ENCODE results near the gene CYLD. TPM values are rescaled to one million over a fixed set of nuclear protein-coding genes. Genes with fewer than 3 reads are reported as not detected.

CYLD gene
- total RNA-seq: 10 to 100 TPM; 33.4 to 90.5 TPM
- 10 to 100 TPM; 15.3 to 18.6 TPM for polyA plus RNA-seq
- long read RNA-seq, donor 1, partial matches to known transcripts: 0 of 1 reads
- long read RNA-seq, donor 1, other reads (novel, unspliced or antisense): 0 of 1 reads
- long read RNA-seq, donor 2: 0 reads
- long read RNA-seq, donor 3, partial matches to known transcripts: 0 of 2 reads
- long read RNA-seq, donor 3, other reads (novel, unspliced or antisense): 0 of 2 reads
- long read RNA-seq, donor 4: 0 reads
- long read RNA-seq, donor 5, partial matches to known transcripts: 8 of 9 reads
- long read RNA-seq, donor 5, other reads (novel, unspliced or antisense): 0 of 9 reads

DNA sequence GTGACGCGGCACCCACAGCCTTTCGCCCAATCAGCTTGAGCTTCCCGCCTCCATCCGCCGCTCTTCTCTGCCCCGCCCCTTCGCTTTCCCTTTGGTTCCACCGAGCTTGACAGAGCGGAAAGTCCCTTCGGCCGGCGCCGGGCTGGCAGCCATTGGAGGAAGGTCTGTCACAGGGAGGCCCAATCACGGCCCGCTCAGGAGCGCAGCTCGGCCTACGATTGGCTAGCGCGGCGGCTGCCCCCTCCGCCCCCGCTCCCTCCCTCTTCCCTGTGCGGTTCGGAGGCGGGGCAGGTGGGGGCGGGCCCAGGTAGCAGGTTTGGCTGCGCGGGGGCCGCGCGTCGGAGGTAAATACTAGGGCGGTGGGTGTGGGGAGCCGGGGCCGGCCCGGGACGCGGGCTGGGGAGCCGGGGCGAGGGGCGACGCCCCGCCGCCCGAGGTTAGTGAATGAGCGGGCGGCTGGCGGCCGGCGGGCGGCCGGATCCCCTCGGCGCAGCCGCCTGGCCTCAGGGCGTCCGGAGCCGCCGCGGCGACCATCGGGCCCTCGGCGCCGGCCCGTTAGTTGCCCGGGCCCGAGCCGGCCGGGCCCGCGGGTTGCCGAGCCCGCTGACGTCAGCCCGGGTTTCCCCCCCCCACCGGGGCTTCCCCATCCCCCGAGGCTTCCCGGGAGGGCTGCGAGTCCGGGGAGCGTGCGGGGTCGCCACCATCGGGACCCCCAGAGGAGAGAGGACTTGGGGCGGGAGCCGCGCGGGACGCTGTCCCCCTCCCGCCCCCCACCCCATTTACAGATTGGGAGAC is at the start of gene CYLD:
CYLD (plus strand) TSS at position 306 of the 795 bp plus-strand sequence. CDS start 7,613 bp downstream, outside the sequence.
- H3K4me1 ChIP-seq (ENCODE audit: control insufficient read depth in 5 of 5, insufficient read depth in 5 of 5, low read length in 5 of 5): peaks cover 3 to 14% (median 6%) of the 10 kb centered on the region in 5 donors
- DNase-seq: peak; percentile 100
- H3K36me3 ChIP-seq (ENCODE audit: control insufficient read depth in 4 of 4, insufficient read depth in 4 of 4, low read length in 4 of 4): no peaks in the 10 kb centered on the region

DNA sequence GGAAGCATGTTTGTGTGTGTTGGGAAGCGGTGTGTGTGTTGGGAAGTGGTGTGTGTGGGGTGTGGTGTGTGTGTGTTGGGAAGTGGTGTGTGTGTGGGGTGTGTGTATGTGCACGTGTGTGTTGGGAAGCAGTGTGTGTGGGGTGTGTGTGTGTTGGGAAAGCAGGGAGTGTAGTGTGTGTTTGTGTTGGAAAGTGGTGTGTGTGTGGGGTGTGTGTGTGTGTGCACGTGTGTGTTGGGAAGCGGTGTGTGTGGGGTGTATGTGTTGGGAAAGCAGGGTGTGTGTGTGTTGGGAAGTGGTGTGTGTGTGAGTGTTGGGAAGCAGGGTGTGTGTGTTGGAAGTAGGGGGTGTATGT is 49.3 kb upstream of the CYLD start:
- Histone ChIP-seq H3K4me1 (ENCODE audit: control insufficient read depth in 5 of 5, insufficient read depth in 5 of 5, low read length in 5 of 5) (peaks cover 0 to 26% (median 4%) of the 10 kb centered on the region in 5 donors), H3K4me3 (no peak overlapping the region), H3K27ac (ENCODE audit: low read depth in 1 of 2, low read length in 1 of 2) (no peak overlapping the region), H3K9ac (ENCODE audit: insufficient read depth in 1 of 2, low read length in 2 of 2) (no peak overlapping the region), H3K36me3 (ENCODE audit: control insufficient read depth in 4 of 4, insufficient read depth in 4 of 4, low read length in 4 of 4) (no peaks in the 10 kb centered on the region), H3K27me3 (ENCODE audit: control insufficient read depth in 3 of 3, insufficient read depth in 3 of 3, low read length in 2 of 3) (no peaks in the 10 kb centered on the region), H3K9me3 (ENCODE audit: control insufficient read depth in 4 of 4, insufficient read depth in 3 of 4, low read length in 3 of 4) (no peaks in the 10 kb centered on the region)
- ATAC-seq (ENCODE audit: insufficient read depth, low FRiP score) (no peak), DNase-seq (no peak)
- WGBS, 2 donors: 89 to 91% methylated on average over 4 of the region's 4 CpGs
- TF ChIP-seq, protein P1, sequence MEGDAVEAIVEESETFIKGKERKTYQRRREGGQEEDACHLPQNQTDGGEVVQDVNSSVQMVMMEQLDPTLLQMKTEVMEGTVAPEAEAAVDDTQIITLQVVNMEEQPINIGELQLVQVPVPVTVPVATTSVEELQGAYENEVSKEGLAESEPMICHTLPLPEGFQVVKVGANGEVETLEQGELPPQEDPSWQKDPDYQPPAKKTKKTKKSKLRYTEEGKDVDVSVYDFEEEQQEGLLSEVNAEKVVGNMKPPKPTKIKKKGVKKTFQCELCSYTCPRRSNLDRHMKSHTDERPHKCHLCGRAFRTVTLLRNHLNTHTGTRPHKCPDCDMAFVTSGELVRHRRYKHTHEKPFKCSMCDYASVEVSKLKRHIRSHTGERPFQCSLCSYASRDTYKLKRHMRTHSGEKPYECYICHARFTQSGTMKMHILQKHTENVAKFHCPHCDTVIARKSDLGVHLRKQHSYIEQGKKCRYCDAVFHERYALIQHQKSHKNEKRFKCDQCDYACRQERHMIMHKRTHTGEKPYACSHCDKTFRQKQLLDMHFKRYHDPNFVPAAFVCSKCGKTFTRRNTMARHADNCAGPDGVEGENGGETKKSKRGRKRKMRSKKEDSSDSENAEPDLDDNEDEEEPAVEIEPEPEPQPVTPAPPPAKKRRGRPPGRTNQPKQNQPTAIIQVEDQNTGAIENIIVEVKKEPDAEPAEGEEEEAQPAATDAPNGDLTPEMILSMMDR (IDR thresholded peaks at IDR 0.05; ENCODE audit: control extremely low read depth, extremely low read depth): no peak

More for the DNA sequence above, at the start of gene CYLD:
- no peaks in the 10 kb centered on the region for H3K27me3 ChIP-seq (ENCODE audit: control insufficient read depth in 3 of 3, insufficient read depth in 3 of 3, low read length in 2 of 3)
- 1% methylated on average over 65 to 93 of the region's 93 CpGs for WGBS, 2 donors
- H3K27ac ChIP-seq (ENCODE audit: low read depth in 1 of 2, low read length in 1 of 2): peak within 1 kb of the TSS; percentile 87 to 95
- peak within 1 kb of the TSS; percentile 84 for H3K4me3 ChIP-seq
- TF ChIP-seq, protein P1 (IDR thresholded peaks at IDR 0.05; ENCODE audit: control extremely low read depth, extremely low read depth): no peak
- peak within 1 kb of the TSS; percentile 18 to 87 for H3K9ac ChIP-seq (ENCODE audit: insufficient read depth in 1 of 2, low read length in 2 of 2)
- ATAC-seq (ENCODE audit: insufficient read depth, low FRiP score): peak; percentile 97
- no peaks in the 10 kb centered on the region for H3K9me3 ChIP-seq (ENCODE audit: control insufficient read depth in 4 of 4, insufficient read depth in 3 of 4, low read length in 3 of 4)

DNA sequence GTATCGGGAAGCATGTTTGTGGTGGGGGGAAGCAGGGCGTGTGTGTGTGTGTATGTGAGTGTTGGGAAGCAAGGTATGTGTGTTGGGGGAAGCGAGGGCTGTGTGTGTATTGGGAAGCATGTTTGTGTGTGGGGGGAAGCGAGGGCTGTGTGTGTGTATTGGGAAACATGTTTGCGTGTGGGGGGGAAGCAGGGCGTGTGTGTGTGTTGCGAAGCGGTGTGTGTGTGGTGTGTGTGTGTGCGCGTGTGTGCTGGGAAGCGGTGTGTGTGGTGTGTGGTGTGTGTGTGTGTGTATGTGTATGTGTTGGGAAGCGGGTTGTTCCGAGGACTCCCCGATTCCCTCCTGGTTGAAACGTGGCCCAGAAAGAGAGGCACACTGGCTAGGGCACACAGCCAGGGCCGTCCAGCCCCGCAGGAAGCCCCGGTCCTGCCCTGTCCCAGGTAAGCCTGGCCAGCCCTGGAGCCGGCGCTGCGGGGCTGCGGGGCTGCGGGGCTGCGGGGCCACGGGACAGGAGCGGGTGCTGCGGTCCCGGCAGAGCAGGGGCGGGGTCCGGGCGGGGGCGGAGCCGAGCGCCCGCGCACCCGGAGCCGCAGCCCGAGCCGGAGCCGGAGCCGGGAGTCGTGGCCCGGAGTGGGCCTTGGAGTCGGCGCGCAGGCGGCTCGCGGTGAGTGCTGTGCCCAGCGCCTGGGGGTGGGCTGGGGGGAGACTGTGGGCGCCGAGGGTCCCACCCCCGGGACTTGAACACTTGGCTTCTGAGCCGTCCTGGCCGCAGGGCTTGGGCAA is 48.7 kb upstream of the CYLD start, which contains the start of gene NOD2:
NOD2 (plus strand) TSS at position 608 of the 783 bp plus-strand sequence. CDS start 5,890 bp downstream, outside the sequence.
- Histone ChIP-seq H3K27me3 (ENCODE audit: control insufficient read depth in 3 of 3, insufficient read depth in 3 of 3, low read length in 2 of 3) (no peaks in the 10 kb centered on the region), H3K27ac (ENCODE audit: low read depth in 1 of 2, low read length in 1 of 2) (no peak within 1 kb of the TSS), H3K4me1 (ENCODE audit: control insufficient read depth in 5 of 5, insufficient read depth in 5 of 5, low read length in 5 of 5) (peaks cover 0 to 26% (median 0%) of the 10 kb centered on the region in 5 donors), H3K9ac (ENCODE audit: insufficient read depth in 1 of 2, low read length in 2 of 2) (peak within 1 kb of the TSS in 1 of 2 donors; percentile 53), H3K9me3 (ENCODE audit: control insufficient read depth in 4 of 4, insufficient read depth in 3 of 4, low read length in 3 of 4) (no peaks in the 10 kb centered on the region), H3K4me3 (no peak within 1 kb of the TSS), H3K36me3 (ENCODE audit: control insufficient read depth in 4 of 4, insufficient read depth in 4 of 4, low read length in 4 of 4) (no peaks in the 10 kb centered on the region)
- ATAC-seq (ENCODE audit: insufficient read depth, low FRiP score): no peak
- WGBS, 2 donors: 6 to 15% methylated on average over 48 to 56 of the region's 56 CpGs
- TF ChIP-seq, protein P1 (IDR thresholded peaks at IDR 0.05; ENCODE audit: control extremely low read depth, extremely low read depth): no peak
- peak; percentile 26 to 42 (median 37) for DNase-seq

Data from lung (tissue), 16 donors.